Tibial nerve (tissue), 4 donors: Measurements from ENCODE around the gene PRKAR1A.

Source experiments
- EP300 ChIP-seq, 2 donors: sonication (generic); formaldehyde crosslinking; IDR thresholded peaks; one replicate each; pipeline ENCODE4 v1.6.1; 2017; ENCODE audit warnings: antibody characterized with exemption in 2 of 2, mild to moderate bottlenecking in 1 of 2
- TF ChIP-seq, protein P1 (sequence below), 5 experiments: fragments of 200-600 bp in 3 of 5; fragments of 450-650 bp in 2 of 5; sonication (generic) in 3 of 5; IDR thresholded peaks; one replicate each; pipeline ENCODE4 v1.5.1; 2016 to 2019; ENCODE audit warnings: antibody characterized with exemption in 5 of 5, mild to moderate bottlenecking in 3 of 5, moderate library complexity in 2 of 5

- peak in 1 of 2 donors; percentile 30 for TF ChIP-seq EP300 (IDR thresholded peaks at IDR 0.05)
- TF ChIP-seq, protein P1, sequence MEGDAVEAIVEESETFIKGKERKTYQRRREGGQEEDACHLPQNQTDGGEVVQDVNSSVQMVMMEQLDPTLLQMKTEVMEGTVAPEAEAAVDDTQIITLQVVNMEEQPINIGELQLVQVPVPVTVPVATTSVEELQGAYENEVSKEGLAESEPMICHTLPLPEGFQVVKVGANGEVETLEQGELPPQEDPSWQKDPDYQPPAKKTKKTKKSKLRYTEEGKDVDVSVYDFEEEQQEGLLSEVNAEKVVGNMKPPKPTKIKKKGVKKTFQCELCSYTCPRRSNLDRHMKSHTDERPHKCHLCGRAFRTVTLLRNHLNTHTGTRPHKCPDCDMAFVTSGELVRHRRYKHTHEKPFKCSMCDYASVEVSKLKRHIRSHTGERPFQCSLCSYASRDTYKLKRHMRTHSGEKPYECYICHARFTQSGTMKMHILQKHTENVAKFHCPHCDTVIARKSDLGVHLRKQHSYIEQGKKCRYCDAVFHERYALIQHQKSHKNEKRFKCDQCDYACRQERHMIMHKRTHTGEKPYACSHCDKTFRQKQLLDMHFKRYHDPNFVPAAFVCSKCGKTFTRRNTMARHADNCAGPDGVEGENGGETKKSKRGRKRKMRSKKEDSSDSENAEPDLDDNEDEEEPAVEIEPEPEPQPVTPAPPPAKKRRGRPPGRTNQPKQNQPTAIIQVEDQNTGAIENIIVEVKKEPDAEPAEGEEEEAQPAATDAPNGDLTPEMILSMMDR (IDR thresholded peaks at IDR 0.05), result no peak
Observed at GRCh38 chr17:68491381-68492231, 20.6 kb upstream of the PRKAR1A start.
